CD4-positive, alpha-beta T cell treated with Interleukin-15 for 4 hours (primary cell): ENCODE results near the gene SRGAP1.

Experiments used
- DNase-seq: peaks from one replicate; pipeline ENCODE4 v3.0.0-alpha.2; 2020; ENCODE audit warnings: low spot score

The SRGAP1 gene

GRCh38 chr12:63966606-63966975 is 122.1 kb downstream of the SRGAP1 start:
- no peak for DNase-seq

DNA sequence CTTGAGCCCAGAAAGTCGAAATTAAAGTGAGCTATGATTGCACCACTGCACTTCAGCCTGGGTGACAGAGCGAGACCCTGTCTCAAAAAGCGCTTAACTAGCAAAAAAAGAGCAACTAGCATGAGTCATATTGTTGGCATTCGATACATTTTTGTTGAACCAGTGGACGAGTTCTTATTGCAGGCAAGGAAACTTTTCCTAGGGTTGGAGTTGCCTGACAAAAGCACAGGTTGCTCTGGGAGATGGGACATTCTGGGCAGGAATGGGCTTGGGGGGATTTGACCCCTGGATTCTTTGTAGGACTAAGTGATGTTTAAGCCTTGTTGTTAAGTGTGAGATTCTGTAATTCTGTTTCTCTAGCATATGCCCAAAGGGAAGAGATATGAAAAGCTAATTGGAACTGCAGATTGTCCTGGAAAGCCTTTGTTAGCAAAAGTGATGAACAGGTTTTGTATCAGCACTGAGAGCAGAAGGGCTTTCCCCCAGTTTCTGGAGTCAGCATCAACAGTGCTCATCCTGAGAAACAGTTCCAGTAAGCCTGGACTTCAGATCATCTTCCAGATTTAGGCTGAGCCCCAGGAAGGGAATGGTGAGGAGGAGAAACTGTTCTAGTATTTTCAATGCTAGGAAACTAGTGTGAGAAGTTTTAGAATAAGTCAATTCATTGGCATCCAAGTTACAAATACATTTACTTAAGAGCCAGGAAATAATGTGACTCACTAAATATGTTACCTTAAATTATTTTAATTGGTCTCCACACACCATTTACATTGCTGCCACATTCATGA is 123.1 kb downstream of the SRGAP1 start:
- no peak for DNase-seq

DNA sequence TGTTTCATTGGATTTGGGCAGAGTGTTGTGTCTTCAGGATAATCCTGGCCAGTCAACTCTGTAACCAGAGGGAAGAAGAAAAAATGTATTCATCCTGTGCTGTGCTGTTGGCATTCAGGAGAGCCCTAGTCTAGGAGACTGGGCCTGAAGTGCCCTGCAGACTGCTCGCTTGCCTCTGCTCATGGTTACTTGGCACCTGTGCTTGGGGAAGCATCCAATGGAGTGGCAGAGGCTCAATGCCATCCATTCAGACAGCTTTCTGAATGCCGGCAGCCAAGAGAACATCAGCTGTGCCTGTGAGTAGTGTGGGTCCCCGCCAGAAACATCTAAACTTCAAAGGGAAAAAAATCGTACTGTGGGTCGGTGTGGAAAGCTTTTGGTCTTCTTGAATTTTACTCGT is 124.2 kb downstream of the SRGAP1 start:
- DNase-seq = no peak

DNA sequence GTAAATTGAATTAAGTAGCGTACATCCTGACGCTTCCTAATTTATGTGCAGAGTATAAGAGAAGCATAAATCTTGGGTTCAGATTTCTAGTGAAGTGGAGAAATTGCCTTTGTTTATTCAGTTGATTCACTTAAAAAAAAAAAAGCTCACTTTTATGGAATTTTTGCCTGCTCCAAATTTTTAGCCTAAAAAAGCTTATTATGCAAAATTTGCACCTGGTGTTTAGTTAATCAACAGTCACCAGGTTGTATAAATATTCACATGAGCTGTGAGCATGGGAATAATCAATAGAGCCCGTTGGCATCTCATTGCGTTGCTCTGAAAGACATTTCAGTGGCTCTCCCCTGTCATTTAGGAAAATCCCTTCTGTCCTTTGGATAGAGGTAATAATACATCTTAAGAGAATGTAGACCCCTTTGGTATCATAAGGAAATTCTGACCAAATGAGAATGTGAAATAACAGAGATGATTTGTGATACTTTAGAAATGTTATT is 132.4 kb downstream of the SRGAP1 start:
- DNase-seq = no peak

- no peak for DNase-seq
Observed at GRCh38 chr12:63977441-63977840, 132.9 kb downstream of the SRGAP1 start.

GRCh38 chr12:63978519-63978918 is 134.0 kb downstream of the SRGAP1 start:
- no peak for DNase-seq

DNA sequence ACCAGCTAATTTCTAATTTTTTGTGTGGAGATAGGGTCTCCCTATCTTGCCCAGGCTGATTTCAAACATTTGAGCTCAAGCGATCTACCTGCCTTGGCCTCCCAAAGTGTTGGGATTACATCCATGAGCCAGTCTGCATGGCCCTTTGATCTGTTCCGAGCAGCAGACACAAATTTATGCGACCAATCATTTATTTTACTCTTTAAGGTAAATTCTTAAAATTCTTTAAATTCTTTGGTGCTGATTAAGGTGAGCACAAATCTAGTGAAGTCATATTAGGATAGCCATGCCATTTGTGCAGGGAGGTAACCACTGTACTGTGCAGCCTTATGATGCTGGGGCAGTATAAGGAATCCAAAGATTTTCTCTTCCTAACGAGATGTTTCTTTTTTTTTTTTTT is 135.7 kb downstream of the SRGAP1 start:
- no peak for DNase-seq

DNA sequence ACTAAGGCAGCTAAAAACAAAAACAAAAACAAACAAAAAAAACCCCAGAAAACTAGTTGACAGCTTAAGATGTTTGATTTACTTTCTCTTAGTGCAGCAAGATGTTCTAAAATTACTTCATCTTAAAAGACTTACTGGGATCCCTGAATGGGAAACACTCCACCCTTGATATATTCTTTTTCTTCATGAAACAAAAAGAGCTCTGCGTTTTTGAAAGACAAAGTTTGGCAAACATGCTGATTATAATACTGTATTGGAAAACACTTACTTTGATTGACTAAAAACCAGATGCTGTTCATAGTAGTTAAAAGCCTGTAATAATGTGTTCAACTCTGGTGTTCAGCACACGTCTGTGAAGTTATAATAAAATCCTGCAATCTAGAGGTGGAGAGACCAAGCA is 136.8 kb downstream of the SRGAP1 start:
- no peak for DNase-seq

GRCh38 chr12:63982604-63983295 is 138.2 kb downstream of the SRGAP1 start:
- no peak for DNase-seq

DNA sequence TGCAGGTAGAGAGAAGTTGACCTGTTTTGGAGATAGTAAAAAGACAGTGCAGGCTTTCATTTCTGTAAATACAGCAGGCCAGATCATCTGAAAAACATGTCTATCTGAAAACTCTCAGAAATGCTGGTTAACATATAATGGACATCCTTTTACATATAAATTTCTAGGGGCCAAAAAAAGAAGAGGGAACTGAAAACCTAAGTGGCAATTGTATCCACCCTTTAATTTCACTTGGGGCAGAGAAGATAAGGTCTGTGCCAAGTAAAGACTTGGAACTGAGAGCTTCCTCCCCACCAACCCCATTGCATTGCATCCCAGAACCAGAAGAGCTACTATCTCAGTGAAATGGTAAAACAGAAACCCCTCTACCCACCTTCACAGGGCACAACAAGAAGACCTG is 141.0 kb downstream of the SRGAP1 start:
- DNase-seq = no peak

DNA sequence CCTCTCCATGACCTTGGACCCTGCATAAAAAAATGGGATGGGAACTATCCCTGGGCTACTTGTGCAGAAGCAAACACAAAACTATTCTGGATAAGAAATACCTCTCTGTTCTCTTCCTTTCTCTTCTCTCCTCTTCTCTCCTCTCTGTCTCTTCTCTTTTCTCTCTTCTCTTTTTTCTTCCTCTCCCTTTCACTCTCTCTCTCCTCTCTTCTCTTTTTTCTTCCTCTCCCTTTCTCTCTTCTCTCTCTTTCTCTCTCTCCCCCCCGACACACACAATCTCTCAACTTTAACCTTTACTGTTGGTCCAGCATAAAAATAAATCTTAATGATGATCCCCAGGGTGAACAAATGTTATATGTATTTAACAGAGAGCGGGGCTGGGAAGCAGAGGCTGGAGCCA is 141.4 kb downstream of the SRGAP1 start:
- DNase-seq = no peak

- no peak for DNase-seq
Observed at GRCh38 chr12:63989301-63989845, 144.9 kb downstream of the SRGAP1 start.

DNA sequence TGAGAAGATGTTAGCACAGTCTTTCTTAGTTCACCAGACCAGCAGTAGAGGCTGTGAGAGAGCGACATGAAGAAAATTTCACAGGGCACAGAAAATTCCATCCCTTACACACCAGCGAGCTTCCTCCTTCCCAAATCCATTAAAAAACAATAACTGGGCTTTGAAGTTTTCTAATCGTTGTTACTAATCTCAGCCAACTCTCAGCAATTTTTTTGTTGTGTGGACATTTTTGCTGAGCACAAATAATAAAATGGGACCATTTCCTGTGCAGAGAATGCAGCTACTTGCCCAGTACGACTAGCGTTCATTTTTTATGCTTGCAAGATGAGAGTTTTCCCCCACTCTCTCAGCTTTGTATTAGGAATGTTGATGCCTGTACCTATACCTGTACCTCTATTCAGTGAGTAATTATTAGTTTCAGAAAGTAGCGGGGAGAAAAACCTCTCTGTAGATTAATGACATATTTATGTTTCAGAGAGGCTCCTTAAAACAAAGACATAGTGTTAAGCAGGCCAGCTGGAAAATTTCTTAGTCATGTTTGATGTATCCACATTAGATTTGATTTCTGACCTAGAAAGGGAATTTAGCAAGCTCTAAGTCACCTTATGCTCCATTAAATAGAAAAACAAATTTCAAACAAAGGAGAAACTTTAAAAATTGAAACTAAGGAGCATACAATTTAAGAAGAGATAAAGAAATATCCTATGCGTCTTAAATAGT is 146.5 kb downstream of the SRGAP1 start:
- no peak for DNase-seq

GRCh38 chr12:63994704-63995103 is 150.2 kb downstream of the SRGAP1 start:
- no peak for DNase-seq

- no peak for DNase-seq
Observed at GRCh38 chr12:63995512-63995911, 151.0 kb downstream of the SRGAP1 start.

- no peak for DNase-seq
Observed at GRCh38 chr12:63996556-63996955, 152.1 kb downstream of the SRGAP1 start.

- DNase-seq = no peak
Observed at GRCh38 chr12:63997198-63997597, 152.7 kb downstream of the SRGAP1 start.

GRCh38 chr12:63998584-63998983 is 154.1 kb downstream of the SRGAP1 start:
- no peak for DNase-seq

DNA sequence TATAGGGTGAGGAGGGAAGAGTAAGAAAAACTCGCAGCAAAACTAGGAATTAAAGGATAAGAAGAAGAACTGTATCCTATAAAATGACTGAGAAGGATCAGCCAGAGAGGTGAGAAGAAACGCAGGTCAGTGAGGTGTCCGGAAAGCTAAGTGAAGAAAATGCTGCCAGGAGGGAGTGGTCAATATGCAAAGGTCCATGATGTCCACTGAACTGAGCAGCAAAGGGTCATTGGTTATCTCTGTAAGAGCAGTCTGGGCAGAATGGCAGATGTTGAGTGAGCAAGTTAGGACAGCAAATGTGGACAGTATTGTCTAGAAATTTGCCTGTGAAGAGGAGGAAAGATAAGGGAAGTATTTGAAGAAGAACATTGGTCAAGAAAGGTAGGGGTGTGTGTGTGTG is 155.4 kb downstream of the SRGAP1 start:
- DNase-seq = no peak

DNA sequence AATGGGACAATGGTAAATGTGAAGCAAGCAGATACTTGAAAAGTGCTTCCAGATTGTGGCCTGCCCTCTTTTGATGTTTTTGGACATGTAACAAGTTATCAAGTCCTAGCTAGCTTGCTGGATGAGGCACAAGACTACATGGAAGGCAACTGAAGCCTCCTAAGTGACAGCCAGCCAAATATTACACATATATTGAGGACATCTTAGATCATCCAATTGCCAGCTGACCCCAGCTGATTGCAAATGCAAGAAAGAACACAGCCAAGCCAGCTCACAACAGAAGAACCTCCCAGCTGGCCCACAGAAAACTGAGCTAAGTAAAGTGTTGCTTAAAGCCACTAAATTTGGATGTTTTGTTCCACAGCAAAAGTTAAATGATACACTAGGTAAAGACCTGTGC is 156.9 kb downstream of the SRGAP1 start:
- no peak for DNase-seq

GRCh38 chr12:64004641-64005040 is 160.1 kb downstream of the SRGAP1 start:
- DNase-seq = no peak

GRCh38 chr12:64006211-64006825 is 161.8 kb downstream of the SRGAP1 start:
- DNase-seq = no peak
